Measurements from ENCODE around the gene DPY19L1. TPM values are rescaled to one million over a fixed set of nuclear protein-coding genes. Genes with fewer than 3 reads are reported as not detected.
"Not testable (repeated sequence)": the region's sequence is repeated elsewhere in the genome, so short reads cannot be mapped to it uniquely, and the experiment has no call there.

Gene DPY19L1
- total RNA-seq, 1 experiment from 2014 or later, result 9.0 TPM

DNA sequence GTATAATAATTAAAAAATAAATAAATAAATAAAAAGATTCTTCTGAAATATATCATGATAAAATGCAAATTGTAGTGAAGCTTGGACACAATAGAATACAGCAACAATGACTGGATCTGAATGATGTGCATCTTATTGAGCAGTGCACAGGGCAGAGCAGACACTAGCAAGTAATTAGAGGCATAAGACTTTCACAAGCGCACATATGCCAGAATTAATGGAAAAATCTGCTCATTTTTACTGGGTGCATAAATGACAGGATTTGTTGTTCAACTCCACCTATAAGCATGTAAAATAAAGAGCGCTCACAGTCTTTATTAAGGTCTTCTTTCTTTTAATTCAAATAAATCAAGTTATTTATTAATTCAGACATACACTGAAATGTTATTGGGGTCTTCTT lies 125.0 kb downstream of the DPY19L1 start:
- ChIA-PET CTCF (no interaction called here), POLR2A (no interaction called here)
- no TSS peak for BruUV-seq (replicated peaks)
- Mint-ChIP-seq H3K27me3 (ENCODE audit: insufficient read depth, unreplicated experiment) (no peaks in the 10 kb centered on the region), H3K27ac (ENCODE audit: low read depth, unreplicated experiment) (no peak overlapping the region), H3K4me1 (ENCODE audit: insufficient read depth, unreplicated experiment) (no peaks in the 10 kb centered on the region), H3K9me3 (ENCODE audit: unreplicated experiment) (peaks cover 12% of the 10 kb centered on the region), H3K36me3 (ENCODE audit: insufficient read depth, unreplicated experiment) (no peaks in the 10 kb centered on the region), H3K4me3 (ENCODE audit: unreplicated experiment) (no peak overlapping the region)
- intact Hi-C loops (cut with micrococcal nuclease), result no loop called here
- TF ChIP-seq, protein P1, sequence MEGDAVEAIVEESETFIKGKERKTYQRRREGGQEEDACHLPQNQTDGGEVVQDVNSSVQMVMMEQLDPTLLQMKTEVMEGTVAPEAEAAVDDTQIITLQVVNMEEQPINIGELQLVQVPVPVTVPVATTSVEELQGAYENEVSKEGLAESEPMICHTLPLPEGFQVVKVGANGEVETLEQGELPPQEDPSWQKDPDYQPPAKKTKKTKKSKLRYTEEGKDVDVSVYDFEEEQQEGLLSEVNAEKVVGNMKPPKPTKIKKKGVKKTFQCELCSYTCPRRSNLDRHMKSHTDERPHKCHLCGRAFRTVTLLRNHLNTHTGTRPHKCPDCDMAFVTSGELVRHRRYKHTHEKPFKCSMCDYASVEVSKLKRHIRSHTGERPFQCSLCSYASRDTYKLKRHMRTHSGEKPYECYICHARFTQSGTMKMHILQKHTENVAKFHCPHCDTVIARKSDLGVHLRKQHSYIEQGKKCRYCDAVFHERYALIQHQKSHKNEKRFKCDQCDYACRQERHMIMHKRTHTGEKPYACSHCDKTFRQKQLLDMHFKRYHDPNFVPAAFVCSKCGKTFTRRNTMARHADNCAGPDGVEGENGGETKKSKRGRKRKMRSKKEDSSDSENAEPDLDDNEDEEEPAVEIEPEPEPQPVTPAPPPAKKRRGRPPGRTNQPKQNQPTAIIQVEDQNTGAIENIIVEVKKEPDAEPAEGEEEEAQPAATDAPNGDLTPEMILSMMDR (IDR thresholded peaks at IDR 0.05; ENCODE audit: unreplicated experiment), result no peak
- no peak for DNase-seq (ENCODE audit: unreplicated experiment)

DNA sequence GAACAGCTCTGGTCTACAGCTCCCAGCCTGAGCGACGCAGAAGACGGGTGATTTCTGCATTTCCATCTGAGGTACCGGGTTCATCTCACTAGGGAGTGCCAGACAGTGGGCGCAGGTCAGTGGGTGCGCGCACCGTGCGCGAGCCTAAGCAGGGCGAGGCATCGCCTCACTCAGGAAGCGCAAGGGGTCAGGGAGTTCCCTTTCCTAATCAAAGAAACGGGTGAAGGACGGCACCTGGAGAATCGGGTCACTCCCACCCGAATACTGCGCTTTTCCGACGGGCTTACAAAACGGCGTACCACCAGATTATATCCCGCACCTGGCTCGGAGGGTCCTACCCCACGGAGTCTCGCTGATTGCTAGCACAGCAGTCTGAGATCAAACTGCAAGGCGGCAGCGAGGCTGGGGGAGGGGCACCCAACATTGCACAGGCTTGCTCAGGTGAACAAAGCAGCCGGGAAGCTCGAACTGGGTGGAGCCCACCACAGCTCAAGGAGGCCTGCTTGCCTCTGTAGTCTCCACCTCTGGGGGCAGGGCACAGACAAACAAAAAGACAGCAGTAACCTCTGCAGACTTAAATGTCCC lies 130.9 kb downstream of the DPY19L1 start:
- CTCF ChIA-PET; H3K4me1 Mint-ChIP-seq (ENCODE audit: insufficient read depth, unreplicated experiment); H3K4me3 Mint-ChIP-seq (ENCODE audit: unreplicated experiment); intact Hi-C loops (cut with micrococcal nuclease); H3K36me3 Mint-ChIP-seq (ENCODE audit: insufficient read depth, unreplicated experiment); POLR2A ChIA-PET; H3K27ac Mint-ChIP-seq (ENCODE audit: low read depth, unreplicated experiment); BruUV-seq (replicated peaks); H3K27me3 Mint-ChIP-seq (ENCODE audit: insufficient read depth, unreplicated experiment); DNase-seq (ENCODE audit: unreplicated experiment); H3K9me3 Mint-ChIP-seq (ENCODE audit: unreplicated experiment): not testable (repeated sequence)

DNA sequence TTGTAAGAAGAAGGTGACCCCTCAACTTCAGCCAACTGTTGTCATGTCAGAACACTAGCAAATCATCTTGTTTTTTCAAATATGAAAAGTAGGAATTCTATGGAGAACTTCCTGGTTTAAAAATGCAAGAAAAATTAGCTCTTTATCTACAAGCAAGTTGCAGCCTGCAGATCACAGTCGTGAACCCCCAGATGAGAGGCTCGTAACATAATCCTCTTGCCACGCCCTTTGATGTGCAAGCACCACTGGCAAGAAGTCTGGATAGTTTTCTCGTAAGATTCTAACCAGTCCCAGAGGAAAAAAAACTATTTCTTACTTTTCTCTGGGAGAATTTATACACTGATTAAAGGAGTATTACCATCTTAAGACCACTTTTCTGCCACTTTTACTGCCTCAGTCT lies 132.3 kb downstream of the DPY19L1 start:
- no peaks in the 10 kb centered on the region for H3K36me3 Mint-ChIP-seq (ENCODE audit: insufficient read depth, unreplicated experiment)
- H3K9me3 Mint-ChIP-seq (ENCODE audit: unreplicated experiment), result peaks cover 3% of the 10 kb centered on the region
- no TSS peak for BruUV-seq (replicated peaks)
- no peak overlapping the region for H3K27ac Mint-ChIP-seq (ENCODE audit: low read depth, unreplicated experiment)
- intact Hi-C loops (cut with micrococcal nuclease), result no loop called here
- POLR2A ChIA-PET, result interaction anchor here (0.6 kb wide), 1 partner anchor 15 kb away, joined by 3 read pairs; no protein-coding TSS in a partner anchor
- TF ChIP-seq, protein P1 (IDR thresholded peaks at IDR 0.05; ENCODE audit: unreplicated experiment), result no peak
- H3K4me3 Mint-ChIP-seq (ENCODE audit: unreplicated experiment), result no peak overlapping the region
- H3K4me1 Mint-ChIP-seq (ENCODE audit: insufficient read depth, unreplicated experiment), result no peaks in the 10 kb centered on the region
- CTCF ChIA-PET, result no interaction called here
- no peaks in the 10 kb centered on the region for H3K27me3 Mint-ChIP-seq (ENCODE audit: insufficient read depth, unreplicated experiment)
- no peak for DNase-seq (ENCODE audit: unreplicated experiment)

DNA sequence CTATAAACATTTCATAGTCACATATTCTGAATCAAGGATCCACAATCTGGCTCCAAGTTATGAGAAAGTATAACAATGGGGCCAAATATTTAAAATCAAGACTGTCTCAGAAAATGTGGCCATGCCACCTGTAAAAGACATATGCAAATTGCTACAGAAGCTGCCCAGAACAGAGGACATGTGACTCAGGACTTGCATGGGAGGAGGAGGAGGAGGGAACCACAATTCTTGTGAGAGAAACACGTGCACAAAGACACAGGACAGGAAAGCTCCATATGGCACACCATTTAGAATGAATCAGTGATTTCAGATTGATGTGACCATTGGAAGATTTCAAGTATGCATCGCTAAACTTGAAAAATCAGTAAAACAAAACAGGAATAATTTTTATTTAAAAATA lies 133.4 kb downstream of the DPY19L1 start:
- H3K9me3 Mint-ChIP-seq (ENCODE audit: unreplicated experiment); POLR2A ChIA-PET; H3K36me3 Mint-ChIP-seq (ENCODE audit: insufficient read depth, unreplicated experiment); H3K4me3 Mint-ChIP-seq (ENCODE audit: unreplicated experiment); BruUV-seq (replicated peaks); H3K27me3 Mint-ChIP-seq (ENCODE audit: insufficient read depth, unreplicated experiment); H3K4me1 Mint-ChIP-seq (ENCODE audit: insufficient read depth, unreplicated experiment); intact Hi-C loops (cut with micrococcal nuclease); DNase-seq (ENCODE audit: unreplicated experiment); CTCF ChIA-PET; H3K27ac Mint-ChIP-seq (ENCODE audit: low read depth, unreplicated experiment): not testable (repeated sequence)

DNA sequence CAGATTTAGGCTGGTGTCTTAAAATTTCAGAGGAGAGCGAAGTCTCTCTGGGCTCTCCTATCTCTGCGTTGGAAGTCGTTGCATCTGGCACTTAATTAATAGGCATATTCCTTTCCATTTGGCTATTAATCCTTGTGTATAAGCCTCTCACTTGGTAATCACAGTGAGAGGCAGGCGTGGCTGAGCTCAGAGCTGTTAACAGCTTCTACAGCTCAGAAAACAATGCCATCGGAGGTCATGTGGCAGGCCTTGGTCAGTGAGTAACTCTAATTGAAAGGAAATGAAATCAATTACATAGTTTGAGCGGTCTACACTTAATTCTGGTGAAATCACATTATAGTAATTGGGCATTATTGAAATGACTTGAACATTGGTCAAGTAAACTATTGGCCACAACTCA lies 135.1 kb downstream of the DPY19L1 start:
- no TSS peak for BruUV-seq (replicated peaks)
- Mint-ChIP-seq H3K27ac (ENCODE audit: low read depth, unreplicated experiment) (no peak overlapping the region), H3K4me3 (ENCODE audit: unreplicated experiment) (no peak overlapping the region), H3K36me3 (ENCODE audit: insufficient read depth, unreplicated experiment) (no peaks in the 10 kb centered on the region), H3K27me3 (ENCODE audit: insufficient read depth, unreplicated experiment) (no peaks in the 10 kb centered on the region), H3K4me1 (ENCODE audit: insufficient read depth, unreplicated experiment) (no peaks in the 10 kb centered on the region), H3K9me3 (ENCODE audit: unreplicated experiment) (peaks cover 15% of the 10 kb centered on the region)
- POLR2A ChIA-PET, result no interaction called here
- TF ChIP-seq, protein P1 (IDR thresholded peaks at IDR 0.05; ENCODE audit: unreplicated experiment), result no peak
- DNase-seq (ENCODE audit: unreplicated experiment), result no peak
- intact Hi-C loops (cut with micrococcal nuclease), result no loop called here
- CTCF ChIA-PET, result no interaction called here

Measured in MCF 10A (cell line).